ENCODE data around the gene CABCOCO1.

GRCh38 chr10:61628151-61628874 lies 34.4 kb upstream of the CABCOCO1 start:
- TF ChIP-seq, protein P1, sequence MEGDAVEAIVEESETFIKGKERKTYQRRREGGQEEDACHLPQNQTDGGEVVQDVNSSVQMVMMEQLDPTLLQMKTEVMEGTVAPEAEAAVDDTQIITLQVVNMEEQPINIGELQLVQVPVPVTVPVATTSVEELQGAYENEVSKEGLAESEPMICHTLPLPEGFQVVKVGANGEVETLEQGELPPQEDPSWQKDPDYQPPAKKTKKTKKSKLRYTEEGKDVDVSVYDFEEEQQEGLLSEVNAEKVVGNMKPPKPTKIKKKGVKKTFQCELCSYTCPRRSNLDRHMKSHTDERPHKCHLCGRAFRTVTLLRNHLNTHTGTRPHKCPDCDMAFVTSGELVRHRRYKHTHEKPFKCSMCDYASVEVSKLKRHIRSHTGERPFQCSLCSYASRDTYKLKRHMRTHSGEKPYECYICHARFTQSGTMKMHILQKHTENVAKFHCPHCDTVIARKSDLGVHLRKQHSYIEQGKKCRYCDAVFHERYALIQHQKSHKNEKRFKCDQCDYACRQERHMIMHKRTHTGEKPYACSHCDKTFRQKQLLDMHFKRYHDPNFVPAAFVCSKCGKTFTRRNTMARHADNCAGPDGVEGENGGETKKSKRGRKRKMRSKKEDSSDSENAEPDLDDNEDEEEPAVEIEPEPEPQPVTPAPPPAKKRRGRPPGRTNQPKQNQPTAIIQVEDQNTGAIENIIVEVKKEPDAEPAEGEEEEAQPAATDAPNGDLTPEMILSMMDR (IDR thresholded peaks at IDR 0.05; ENCODE audit: low read depth, low read length): no peak
- no peak for TF ChIP-seq EZH2phosphoT487 (IDR thresholded peaks at IDR 0.05; ENCODE audit: low read depth)
